ENCODE measurements around the gene CTXND1. TPM values are rescaled to one million over a fixed set of nuclear protein-coding genes. Genes with fewer than 3 reads are reported as not detected.

CTXND1 gene
- total RNA-seq, 4 donors from 2014 or later: 0.14 to 0.64 TPM; not detected in 2

DNA sequence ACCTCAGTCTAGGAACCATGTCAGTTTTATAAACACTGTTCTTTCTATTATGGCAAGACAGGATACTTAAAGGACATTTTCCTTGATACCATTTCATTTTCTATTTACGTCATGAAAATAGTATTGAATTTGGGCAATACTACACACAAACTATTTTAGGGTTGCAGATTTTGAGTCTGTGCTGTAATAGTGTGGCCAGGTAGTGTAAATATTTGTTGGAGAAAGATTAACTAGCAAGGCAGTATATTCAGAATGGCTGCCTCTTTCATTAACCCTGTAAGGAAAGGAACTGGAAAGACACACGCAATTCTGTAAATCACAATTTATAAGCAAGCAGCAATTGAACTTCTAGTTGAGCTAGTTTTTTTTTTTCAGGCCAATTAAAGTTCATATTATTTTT is 2.0 kb downstream of the CTXND1 start:
- WGBS, 2 donors (ENCODE audit: low coverage in 1 of 2): 26 to 29% methylated on average over 2 of the region's 2 CpGs
- no peak overlapping the region for H3K27ac ChIP-seq

DNA sequence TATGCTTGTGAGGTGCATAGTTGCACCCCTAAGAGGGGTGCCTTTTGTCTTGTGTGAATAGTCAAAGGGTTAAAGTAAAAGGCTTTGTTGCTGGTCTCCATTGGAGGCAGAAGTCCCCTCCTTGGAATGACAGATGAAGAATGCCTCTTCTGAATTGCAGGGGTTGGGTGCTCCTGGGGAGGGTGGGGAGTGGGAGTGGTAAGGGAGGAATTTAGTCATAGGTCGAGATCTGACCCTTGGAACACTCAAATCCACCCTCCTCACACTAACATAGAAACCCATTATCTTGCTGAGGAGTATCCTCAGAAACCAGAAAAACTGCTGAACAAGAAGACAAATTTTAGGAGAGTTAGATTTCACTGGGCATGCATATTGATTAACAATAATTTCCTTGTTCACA is 4.7 kb downstream of the CTXND1 start:
- no peaks in the 10 kb centered on the region for H3K9me3 ChIP-seq
- WGBS, 2 donors (ENCODE audit: low coverage in 1 of 2): 5 to 17% methylated on average over 1 of the region's 1 CpG
- no peak for DNase-seq
- intact Hi-C loops (cut with DNase I; ENCODE audit: low total_unique reads) (no loop called here), in situ Hi-C loops (cut with MboI; ENCODE audit: low pct_ligation_motif_present in 1 of 4, low pct_unique_long_range_greater_than_20kb in 1 of 4, low sequenced_read_pairs in 3 of 4) (no loop called here)
- H3K27ac ChIP-seq: no peak overlapping the region
- TF ChIP-seq CTCF (IDR thresholded peaks at IDR 0.05): no peak
- no peak for TF ChIP-seq POLR2A (IDR thresholded peaks at IDR 0.05)
- no peak for TF ChIP-seq POLR2AphosphoS5 (IDR thresholded peaks at IDR 0.05)
- no peak for TF ChIP-seq EP300 (IDR thresholded peaks at IDR 0.05; ENCODE audit: low read depth)
- H3K27me3 ChIP-seq: peaks cover 57% of the 10 kb centered on the region
- no peaks in the 10 kb centered on the region for H3K36me3 ChIP-seq
- no peak overlapping the region for H3K4me3 ChIP-seq
- peaks cover 0 to 12% (median 2%) of the 10 kb centered on the region in 4 donors for H3K4me1 ChIP-seq

More for the DNA sequence above, 2.0 kb downstream of the CTXND1 start:
- no peak for TF ChIP-seq EP300 (IDR thresholded peaks at IDR 0.05; ENCODE audit: low read depth)
- no peak for TF ChIP-seq POLR2A (IDR thresholded peaks at IDR 0.05)
- TF ChIP-seq CTCF (IDR thresholded peaks at IDR 0.05): no peak
- TF ChIP-seq POLR2AphosphoS5 (IDR thresholded peaks at IDR 0.05): no peak
- H3K36me3 ChIP-seq: no peaks in the 10 kb centered on the region
- H3K9me3 ChIP-seq: no peaks in the 10 kb centered on the region
- intact Hi-C loops (cut with DNase I; ENCODE audit: low total_unique reads) (no loop called here), in situ Hi-C loops (cut with MboI; ENCODE audit: low pct_ligation_motif_present in 1 of 4, low pct_unique_long_range_greater_than_20kb in 1 of 4, low sequenced_read_pairs in 3 of 4) (no loop called here)
- H3K27me3 ChIP-seq: peaks cover 84% of the 10 kb centered on the region
- DNase-seq: no peak
- peaks cover 0 to 14% (median 2%) of the 10 kb centered on the region in 4 donors for H3K4me1 ChIP-seq
- no peak overlapping the region for H3K4me3 ChIP-seq

- Histone ChIP-seq H3K4me1 (peaks cover 0 to 3% (median 0%) of the 10 kb centered on the region in 4 donors), H3K27ac (peak overlapping the region in 1 of 4 donors; percentile 41), H3K9me3 (no peaks in the 10 kb centered on the region), H3K4me3 (no peak overlapping the region), H3K27me3 (peaks cover 49% of the 10 kb centered on the region), H3K36me3 (no peaks in the 10 kb centered on the region)
- WGBS, 2 donors (ENCODE audit: low coverage in 1 of 2): 51 to 62% methylated on average over 3 to 7 of the region's 7 CpGs
- intact Hi-C loops (cut with DNase I; ENCODE audit: low total_unique reads) (no loop called here), in situ Hi-C loops (cut with MboI; ENCODE audit: low pct_ligation_motif_present in 1 of 4, low pct_unique_long_range_greater_than_20kb in 1 of 4, low sequenced_read_pairs in 3 of 4) (no loop called here)
- DNase-seq: no peak
- no peak for TF ChIP-seq POLR2AphosphoS5 (IDR thresholded peaks at IDR 0.05)
Observed at GRCh38 chr15:80246425-80246894, 5.6 kb downstream of the CTXND1 start.

GRCh38 chr15:80242802-80243201 is 9.2 kb downstream of the CTXND1 start:
- TF ChIP-seq POLR2AphosphoS5 (IDR thresholded peaks at IDR 0.05) (no peak), EP300 (IDR thresholded peaks at IDR 0.05; ENCODE audit: low read depth) (no peak), CTCF (IDR thresholded peaks at IDR 0.05) (no peak), POLR2A (IDR thresholded peaks at IDR 0.05) (no peak)
- H3K27ac ChIP-seq: no peak overlapping the region
- no peak for DNase-seq
- intact Hi-C loops (cut with DNase I; ENCODE audit: low total_unique reads) (no loop called here), in situ Hi-C loops (cut with MboI; ENCODE audit: low pct_ligation_motif_present in 1 of 4, low pct_unique_long_range_greater_than_20kb in 1 of 4, low sequenced_read_pairs in 3 of 4) (no loop called here)
- no peaks in the 10 kb centered on the region for H3K36me3 ChIP-seq
- H3K27me3 ChIP-seq: peaks cover 20% of the 10 kb centered on the region
- H3K4me3 ChIP-seq: no peak overlapping the region
- WGBS, 2 donors (ENCODE audit: low coverage in 1 of 2): 57% methylated on average over 3 of the region's 3 CpGs; no CpG with 5 or more reads in 1 of the 2 donors
- no peaks in the 10 kb centered on the region for H3K9me3 ChIP-seq
- no peaks in the 10 kb centered on the region for H3K4me1 ChIP-seq
